GM18505 (cell line): ENCODE data around the gene DEAF1.

ENCODE experiments used
- ATAC-seq: cut with Tn5 transposase; IDR thresholded peaks from one replicate; pipeline ENCODE4 v1.9.1; 2021; ENCODE audit not compliant: unreplicated experiment
- POLR2A ChIP-seq: IDR thresholded peaks from 4 replicates; pipeline ENCODE4 v1.6.1; 2011; ENCODE audit warnings: borderline replicate concordance; ENCODE audit not compliant: insufficient read depth, insufficient read length; ENCODE audit errors: extremely low read depth

Gene DEAF1

GRCh38 chr11:645536-645935 lies 49.5 kb downstream of the DEAF1 start:
- no peak for ATAC-seq

GRCh38 chr11:643849-644738 lies 50.9 kb downstream of the DEAF1 start:
- TF ChIP-seq POLR2A: no peak
- ATAC-seq: no peak

More at GRCh38 chr11:645536-645935, 49.5 kb downstream of the DEAF1 start:
- TF ChIP-seq POLR2A: no peak

- TF ChIP-seq POLR2A: no peak
- ATAC-seq: no peak
Observed at GRCh38 chr11:643366-643765, 51.7 kb downstream of the DEAF1 start.

- no peak for TF ChIP-seq POLR2A
- ATAC-seq: no peak
Observed at GRCh38 chr11:641806-642370, 53.1 kb downstream of the DEAF1 start.

DNA sequence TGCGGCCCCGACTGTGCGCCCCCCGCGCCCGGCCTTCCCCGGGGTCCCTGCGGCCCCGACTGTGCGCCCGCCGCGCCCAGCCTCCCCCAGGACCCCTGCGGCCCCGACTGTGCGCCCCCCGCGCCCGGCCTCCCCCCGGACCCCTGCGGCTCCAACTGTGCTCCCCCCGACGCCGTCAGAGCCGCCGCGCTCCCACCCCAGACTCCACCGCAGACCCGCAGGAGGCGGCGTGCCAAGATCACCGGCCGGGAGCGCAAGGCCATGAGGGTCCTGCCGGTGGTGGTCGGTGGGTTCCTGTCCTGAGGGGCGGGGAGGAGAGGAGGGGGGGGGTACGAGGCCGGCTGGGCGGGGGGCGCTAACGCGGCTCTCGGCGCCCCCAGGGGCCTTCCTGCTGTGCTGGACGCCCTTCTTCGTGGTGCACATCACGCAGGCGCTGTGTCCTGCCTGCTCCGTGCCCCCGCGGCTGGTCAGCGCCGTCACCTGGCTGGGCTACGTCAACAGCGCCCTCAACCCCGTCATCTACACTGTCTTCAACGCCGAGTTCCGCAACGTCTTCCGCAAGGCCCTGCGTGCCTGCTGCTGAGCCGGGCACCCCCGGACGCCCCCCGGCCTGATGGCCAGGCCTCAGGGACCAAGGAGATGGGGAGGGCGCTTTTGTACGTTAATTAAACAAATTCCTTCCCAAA lies 54.9 kb downstream of the DEAF1 start:
- ATAC-seq: no peak
- TF ChIP-seq POLR2A: no peak

GRCh38 chr11:639332-639955 lies 55.6 kb downstream of the DEAF1 start:
- ATAC-seq: no peak
- TF ChIP-seq POLR2A: no peak

DNA sequence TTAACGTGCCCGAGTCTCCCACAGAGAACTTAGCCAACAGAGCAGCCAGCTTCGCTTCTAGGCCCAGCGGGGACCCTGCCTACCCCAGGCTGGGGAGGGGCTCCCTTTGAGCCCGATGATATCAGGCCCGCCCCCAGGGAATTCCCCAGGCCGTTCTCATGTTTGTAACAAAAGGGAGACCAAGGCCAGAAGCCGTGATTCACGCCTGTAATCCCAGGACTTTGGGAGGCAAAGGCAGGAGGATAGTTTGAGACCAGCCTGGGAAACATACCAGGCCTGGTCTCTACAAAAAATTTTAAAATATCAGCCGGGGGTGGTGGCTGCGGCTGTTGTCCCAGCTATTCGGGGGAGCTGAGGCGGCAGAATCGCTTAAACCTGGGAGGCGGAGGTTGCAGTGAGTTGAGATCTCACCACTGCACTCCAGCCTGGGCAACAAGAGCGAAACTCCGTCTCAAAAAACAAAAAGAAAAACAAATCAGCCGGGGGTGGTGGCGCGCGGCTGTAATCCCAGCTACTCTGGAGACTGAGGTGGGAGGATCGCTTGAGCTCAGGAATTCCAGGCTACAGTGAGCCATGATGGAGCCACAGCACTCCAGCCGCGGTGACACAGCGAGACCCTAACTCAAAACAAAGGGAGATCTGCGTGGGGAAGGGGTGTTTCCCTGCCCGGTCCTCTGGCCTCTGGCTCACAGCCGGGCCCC lies 56.2 kb downstream of the DEAF1 start:
- no peak for ATAC-seq
- no peak for TF ChIP-seq POLR2A

GRCh38 chr11:637593-638521 lies 57.2 kb downstream of the DEAF1 start:
- no peak for ATAC-seq
- TF ChIP-seq POLR2A: no peak

DNA sequence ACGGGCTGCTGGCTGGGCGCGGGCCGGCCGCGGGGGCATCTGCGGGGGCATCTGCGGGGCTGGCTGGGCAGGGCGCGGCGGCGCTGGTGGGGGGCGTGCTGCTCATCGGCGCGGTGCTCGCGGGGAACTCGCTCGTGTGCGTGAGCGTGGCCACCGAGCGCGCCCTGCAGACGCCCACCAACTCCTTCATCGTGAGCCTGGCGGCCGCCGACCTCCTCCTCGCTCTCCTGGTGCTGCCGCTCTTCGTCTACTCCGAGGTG lies 57.8 kb downstream of the DEAF1 start:
- no peak for TF ChIP-seq POLR2A
- no peak for ATAC-seq

DNA sequence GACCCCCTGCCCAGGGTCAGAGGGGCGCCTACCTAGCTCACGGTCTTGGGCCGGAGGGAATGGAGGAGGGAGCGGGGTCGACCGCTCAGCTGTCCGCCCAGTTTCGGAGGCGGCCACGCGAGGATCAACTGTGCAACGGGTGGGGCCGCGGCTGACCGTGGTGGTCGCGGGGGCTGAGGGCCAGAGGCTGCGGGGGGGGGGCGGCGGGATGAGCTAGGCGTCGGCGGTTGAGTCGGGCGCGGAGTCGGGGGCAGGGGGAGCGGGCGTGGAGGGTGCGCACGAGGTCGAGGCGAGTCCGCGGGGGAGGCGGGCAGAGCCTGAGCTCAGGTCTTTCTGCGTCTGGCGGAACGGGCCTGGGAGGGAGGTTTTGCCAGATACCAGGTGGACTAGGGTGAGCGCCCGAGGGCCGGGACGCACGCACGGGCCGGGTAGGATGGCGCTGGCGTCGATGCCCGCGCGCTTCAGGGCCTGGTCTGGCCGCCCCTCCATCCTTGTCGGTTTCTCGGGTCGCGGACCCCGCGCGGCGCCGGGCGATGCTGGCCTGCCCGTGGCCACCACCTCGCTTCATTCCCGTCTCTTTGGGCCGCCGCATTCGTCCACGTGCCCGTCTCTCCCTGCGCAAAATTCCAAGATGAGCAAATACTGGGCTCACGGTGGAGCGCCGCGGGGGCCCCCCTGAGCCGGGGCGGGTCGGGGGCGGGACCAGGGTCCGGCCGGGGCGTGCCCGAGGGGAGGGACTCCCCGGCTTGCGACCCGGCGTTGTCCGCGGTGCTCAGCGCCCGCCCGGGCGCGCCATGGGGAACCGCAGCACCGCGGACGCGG lies 58.3 kb downstream of the DEAF1 start, which contains the start of gene DRD4:
DRD4 (plus strand) TSS at position 759 of the 822 bp plus-strand sequence; CDS start at position 795, 36 bp downstream.
- no peak for TF ChIP-seq POLR2A
- ATAC-seq: no peak

GRCh38 chr11:635945-636510 lies 59.0 kb downstream of the DEAF1 start:
- no peak for TF ChIP-seq POLR2A
- no peak for ATAC-seq
